HG03135 (cell line): Measurements from ENCODE around the gene APP.

Experiments
- ATAC-seq: cut with Tn5 transposase; IDR thresholded peaks from one replicate; pipeline ENCODE4 v1.9.1; 2021; ENCODE audit warnings: mild to moderate bottlenecking, moderate library complexity; ENCODE audit not compliant: unreplicated experiment

APP gene

GRCh38 chr21:25916226-25916625 lies 254.3 kb downstream of the APP start:
- ATAC-seq: no peak

- ATAC-seq: no peak
Observed at GRCh38 chr21:25913479-25913878, 257.1 kb downstream of the APP start.

GRCh38 chr21:25912402-25912746 lies 258.2 kb downstream of the APP start:
- ATAC-seq: no peak

- no peak for ATAC-seq
Observed at GRCh38 chr21:25911730-25912401, 258.7 kb downstream of the APP start.

GRCh38 chr21:25910809-25911208 lies 259.8 kb downstream of the APP start:
- no peak for ATAC-seq

GRCh38 chr21:25909341-25909740 lies 261.2 kb downstream of the APP start:
- ATAC-seq: no peak

DNA sequence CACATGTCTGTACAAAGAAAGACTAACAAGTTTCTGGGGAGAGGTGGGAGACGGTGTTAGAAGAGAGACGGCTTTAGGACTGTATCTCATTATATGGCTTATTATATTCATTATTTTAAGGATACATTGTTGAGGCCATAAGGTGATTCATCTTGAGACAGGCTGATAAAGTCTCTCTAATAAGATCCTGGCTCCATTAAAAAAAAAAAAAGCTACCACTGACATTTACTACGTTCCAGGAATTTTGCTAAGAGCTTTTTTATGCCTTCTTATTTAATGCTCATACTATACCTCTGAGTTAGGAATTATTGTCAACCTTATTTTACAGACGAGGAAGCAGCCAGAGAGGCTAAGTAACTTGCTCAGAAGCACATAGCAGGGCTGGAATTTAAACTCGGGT lies 262.1 kb downstream of the APP start:
- no peak for ATAC-seq

- no peak for ATAC-seq
Observed at GRCh38 chr21:25907573-25908275, 262.8 kb downstream of the APP start.

DNA sequence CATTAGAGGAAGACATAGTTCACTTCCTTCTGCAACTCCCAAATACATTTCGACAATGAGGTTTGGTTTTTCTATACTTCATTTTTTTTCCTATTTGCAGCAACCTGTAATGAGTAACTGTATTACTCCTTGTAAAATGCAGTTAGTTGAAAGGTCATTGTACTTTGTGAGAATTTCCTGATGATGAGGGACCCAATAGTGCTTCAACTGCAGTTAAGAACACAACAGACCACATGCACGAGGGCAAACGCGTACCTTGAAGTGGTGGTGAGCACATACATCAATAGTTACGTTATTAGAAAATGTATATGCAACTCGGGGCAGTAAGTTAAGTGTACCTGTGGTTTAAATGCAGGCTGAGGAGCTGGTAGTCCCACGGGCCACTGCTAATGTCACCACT lies 264.0 kb downstream of the APP start:
- ATAC-seq: no peak

- no peak for ATAC-seq
Observed at GRCh38 chr21:25905126-25905525, 265.4 kb downstream of the APP start.

- ATAC-seq: no peak
Observed at GRCh38 chr21:25904044-25904695, 266.4 kb downstream of the APP start.

GRCh38 chr21:25903607-25904006 lies 267.0 kb downstream of the APP start:
- no peak for ATAC-seq

- ATAC-seq: no peak
Observed at GRCh38 chr21:25901330-25901979, 269.1 kb downstream of the APP start.

DNA sequence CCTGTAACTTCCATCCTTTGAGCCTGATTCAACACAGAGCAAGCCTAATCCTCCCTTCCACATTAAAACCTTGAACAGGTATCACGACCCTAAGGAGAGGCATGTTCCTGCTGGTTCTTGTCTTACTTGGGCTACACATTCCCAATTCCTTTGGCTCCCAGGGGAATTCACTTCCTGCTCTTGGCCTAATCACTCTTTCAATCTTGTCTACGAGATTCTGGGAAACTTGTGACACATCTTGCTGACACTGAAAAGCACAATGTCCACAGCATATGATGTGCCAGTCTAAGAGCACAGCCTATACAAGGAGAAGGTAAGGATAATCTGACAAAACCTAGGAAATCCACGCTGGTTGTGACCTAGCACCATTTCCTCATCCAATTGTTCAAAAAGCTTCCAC lies 271.9 kb downstream of the APP start:
- no peak for ATAC-seq

GRCh38 chr21:25897383-25897782 lies 273.2 kb downstream of the APP start:
- no peak for ATAC-seq

DNA sequence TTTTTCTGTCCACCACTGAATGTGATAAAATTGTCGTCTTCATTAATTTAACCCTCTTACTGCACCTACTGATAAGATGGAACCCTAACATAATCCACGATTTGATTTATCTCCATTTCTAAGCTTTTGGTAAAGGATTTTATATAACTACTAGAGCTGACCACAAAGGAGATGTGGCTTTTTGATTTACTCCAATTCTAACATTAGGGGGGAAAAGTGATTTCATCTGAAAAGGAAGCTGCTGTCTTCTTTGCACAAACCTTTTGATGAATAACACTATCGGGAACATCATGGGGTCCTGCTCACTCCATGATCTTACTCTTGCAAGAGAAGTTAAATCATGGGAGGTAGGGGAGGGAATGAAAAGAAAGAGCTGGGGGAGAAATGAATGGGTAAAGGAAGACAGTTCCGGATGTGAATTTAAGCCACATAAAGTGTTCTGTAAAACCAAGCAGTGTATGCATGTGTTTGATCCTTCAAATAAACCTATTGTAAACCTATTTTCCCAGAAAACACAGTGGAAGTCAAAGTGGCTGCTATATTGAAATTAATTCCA lies 274.0 kb downstream of the APP start:
- no peak for ATAC-seq

DNA sequence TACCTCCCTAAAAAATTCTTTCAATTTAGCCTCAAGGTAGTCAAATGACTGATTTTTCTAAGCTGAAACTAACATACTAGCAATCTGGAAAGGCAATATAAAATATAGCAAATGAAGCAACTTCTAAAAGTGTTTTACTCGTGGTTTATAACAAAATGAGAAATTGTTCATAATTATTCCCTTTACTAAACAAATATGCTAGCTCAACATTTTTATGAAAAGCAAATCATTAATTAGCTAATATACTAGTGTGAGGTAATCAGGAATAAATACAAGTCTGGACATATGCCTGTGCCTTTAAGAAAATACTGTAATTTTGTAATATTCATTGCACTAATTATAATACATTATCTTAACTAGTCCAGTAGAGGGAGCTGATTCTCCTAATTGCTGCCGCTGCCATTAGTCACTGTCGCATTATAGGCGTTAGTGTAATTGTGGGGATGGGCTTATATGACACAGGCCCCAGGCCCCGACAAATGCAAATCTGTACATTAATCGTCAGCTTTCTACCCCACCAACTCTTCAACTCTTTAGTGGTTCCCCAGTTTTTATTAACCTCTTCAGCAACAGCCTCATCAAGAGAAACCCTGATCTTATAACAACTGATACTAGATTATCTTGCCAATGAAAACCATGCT lies 274.9 kb downstream of the APP start:
- ATAC-seq: peak; percentile 82

DNA sequence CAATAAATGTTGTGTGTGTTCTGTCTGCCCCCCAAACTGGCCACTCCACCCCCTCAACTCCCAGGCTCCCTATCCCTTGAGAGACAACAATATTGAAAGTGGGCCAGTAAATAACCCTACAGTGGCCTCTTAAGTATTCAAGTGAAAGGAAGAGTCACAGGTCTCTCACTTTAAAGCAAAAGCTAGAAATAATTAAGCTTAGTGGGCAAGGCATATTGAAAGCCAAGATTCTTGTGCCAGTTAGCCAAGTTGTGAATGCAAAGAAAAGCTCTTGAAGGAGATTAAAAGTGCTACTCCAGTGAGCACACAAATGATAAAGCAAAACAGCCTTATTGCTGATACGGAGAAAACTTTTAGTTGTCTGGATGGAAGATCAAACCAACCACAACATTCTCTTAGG lies 277.4 kb downstream of the APP start:
- no peak for ATAC-seq

GRCh38 chr21:25891596-25891995 lies 279.0 kb downstream of the APP start:
- ATAC-seq: no peak

DNA sequence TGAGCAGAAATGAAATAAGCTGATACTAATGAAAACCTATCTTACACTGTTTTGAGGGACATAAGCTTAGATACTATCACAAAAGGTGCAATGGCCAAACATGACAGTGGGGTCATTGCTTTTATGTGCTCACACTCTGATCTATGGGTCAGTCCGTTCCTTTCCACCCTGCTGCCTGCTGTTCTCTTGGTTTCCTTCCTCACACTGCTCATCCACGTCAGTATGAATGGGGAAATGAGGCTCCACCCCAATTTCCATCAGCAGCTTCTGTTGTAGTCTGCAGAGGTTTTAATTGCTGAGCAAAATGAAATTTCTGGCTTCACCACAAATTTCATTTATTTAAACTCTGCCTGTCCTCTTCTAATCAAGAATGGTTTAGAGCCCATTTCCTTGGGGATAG lies 280.6 kb downstream of the APP start:
- no peak for ATAC-seq

DNA sequence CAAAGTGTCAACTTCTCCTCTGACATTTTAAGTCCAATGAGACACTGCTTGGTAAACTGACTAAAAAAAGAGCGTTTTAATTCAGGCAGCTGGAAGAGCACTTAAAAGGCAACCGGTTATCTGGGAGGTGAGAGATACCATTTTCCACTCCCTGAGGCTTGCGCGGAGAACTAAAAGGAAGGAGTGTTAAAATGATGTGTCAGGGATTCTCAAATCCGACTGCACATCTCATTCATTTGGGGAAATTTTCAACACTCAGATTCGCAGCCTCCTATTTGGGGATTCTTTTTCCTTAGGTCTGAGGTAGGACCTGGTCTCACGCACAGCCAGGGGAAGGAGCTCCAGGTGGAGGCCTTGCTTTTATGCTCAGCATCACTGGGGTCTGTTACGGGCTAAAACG lies 281.9 kb downstream of the APP start:
- ATAC-seq: no peak
